ENCODE measurements around the gene KLF13.

The KLF13 gene

DNA sequence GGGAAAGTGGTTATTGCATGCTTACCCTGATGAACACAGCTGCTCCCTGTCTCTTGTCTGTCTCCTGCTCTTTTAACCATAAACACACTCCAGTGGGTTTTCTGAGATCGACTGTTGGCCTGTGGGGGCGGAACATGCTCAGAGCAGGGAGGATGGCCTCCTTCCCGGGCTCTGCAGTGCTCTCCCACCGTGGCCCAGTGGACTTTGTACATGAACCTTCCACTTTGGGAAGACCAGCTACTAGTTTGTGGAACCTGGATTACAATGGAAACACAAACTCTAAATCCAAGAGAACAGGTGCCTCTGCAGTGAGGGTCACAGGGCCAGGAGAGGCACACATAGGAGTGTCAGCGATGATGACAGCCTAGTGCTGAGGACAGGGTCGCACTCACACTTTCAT is 56.5 kb downstream of the KLF13 start:
- no peak for DNase-seq (ENCODE audit: low read depth)

DNA sequence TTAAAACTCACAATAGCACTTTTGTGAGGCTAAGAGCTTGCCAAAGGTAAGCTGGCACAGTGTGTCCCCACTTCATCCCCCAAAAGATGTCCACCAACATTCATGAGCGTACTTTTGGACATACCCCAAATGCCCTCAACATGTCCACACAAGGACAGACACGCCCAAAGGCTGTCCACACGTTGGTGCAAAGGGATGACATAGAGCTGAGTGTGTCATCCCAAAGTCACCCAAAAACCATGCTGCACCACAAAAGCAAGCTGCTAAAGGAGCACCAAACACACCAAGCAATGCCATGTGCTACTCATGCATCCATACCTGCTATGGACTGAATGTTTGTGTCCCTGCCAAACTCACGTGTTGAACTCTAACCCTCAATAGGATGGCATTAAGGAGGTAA is 57.9 kb downstream of the KLF13 start:
- no peak for DNase-seq (ENCODE audit: low read depth)

DNA sequence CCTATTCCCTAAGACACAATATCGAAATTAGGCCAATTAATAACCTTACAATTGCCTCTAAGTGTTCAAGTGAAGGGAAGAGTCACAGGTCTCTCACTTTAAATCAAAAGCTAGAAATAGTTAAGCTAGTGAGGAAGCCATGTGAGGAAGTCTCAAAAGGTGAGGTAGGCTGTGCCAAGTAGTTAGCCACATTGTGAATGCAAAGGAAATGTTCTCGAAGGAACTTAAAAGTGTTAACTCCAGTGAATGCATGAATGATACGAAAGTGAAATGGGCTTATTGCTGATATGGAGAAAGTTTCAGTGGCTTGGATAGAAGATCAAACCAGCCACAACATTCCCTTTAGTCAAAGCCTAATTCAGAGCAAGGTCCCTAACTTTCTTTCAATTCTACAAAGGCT is 59.1 kb downstream of the KLF13 start:
- no peak for DNase-seq (ENCODE audit: low read depth)

GRCh38 chr15:31387092-31387478 is 60.5 kb downstream of the KLF13 start:
- DNase-seq (ENCODE audit: low read depth) = no peak

GRCh38 chr15:31387479-31388118 is 61.0 kb downstream of the KLF13 start:
- DNase-seq (ENCODE audit: low read depth) = no peak

DNA sequence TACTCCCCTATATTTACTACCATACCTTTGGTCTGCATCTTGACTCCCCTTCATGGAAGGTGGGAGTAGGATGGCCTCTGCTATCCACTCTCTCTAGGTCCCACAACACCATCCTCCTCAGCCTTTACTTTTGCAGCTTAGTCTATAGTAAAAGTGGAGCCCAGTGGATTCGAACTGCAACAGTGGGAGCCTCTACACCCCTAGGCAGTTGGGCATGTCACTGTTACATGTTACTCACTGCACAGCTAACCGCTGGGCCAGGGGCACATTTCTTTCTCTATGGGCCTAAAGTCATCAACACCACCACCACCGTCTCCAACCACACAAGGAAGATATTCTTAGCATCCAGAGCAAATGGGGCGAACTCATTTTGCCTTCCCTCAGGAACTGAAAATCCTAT is 62.9 kb downstream of the KLF13 start:
- no peak for DNase-seq (ENCODE audit: low read depth)

DNA sequence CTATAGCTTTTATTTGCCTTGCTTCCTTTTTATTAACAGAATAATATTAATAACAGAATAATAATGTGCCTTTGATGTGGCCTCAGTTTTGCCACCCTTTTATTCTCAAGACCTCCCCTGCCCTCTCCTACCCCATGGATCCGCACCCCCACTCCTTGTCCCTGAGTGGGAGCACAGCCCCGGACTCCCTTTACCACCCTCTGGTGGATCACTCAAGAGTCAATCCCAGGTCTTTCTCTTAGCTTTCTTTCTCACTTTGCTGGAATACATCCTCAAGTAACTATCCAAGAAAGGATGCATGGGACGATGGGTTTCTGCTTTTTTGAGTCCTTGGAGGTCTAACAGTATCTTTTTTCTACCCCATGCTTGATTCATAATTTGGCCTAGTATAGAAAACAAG is 63.4 kb downstream of the KLF13 start:
- DNase-seq (ENCODE audit: low read depth) = no peak

GRCh38 chr15:31390777-31391486 is 64.3 kb downstream of the KLF13 start:
- DNase-seq (ENCODE audit: low read depth) = no peak

- peak; percentile 70 for DNase-seq (ENCODE audit: low read depth)
Measured at GRCh38 chr15:31391687-31392671, 65.3 kb downstream of the KLF13 start.

- no peak for DNase-seq (ENCODE audit: low read depth)
Measured at GRCh38 chr15:31392761-31393401, 66.2 kb downstream of the KLF13 start.

- no peak for DNase-seq (ENCODE audit: low read depth)
Measured at GRCh38 chr15:31393444-31394091, 66.9 kb downstream of the KLF13 start.

- DNase-seq (ENCODE audit: low read depth) = no peak
Measured at GRCh38 chr15:31396881-31397560, 70.4 kb downstream of the KLF13 start.

DNA sequence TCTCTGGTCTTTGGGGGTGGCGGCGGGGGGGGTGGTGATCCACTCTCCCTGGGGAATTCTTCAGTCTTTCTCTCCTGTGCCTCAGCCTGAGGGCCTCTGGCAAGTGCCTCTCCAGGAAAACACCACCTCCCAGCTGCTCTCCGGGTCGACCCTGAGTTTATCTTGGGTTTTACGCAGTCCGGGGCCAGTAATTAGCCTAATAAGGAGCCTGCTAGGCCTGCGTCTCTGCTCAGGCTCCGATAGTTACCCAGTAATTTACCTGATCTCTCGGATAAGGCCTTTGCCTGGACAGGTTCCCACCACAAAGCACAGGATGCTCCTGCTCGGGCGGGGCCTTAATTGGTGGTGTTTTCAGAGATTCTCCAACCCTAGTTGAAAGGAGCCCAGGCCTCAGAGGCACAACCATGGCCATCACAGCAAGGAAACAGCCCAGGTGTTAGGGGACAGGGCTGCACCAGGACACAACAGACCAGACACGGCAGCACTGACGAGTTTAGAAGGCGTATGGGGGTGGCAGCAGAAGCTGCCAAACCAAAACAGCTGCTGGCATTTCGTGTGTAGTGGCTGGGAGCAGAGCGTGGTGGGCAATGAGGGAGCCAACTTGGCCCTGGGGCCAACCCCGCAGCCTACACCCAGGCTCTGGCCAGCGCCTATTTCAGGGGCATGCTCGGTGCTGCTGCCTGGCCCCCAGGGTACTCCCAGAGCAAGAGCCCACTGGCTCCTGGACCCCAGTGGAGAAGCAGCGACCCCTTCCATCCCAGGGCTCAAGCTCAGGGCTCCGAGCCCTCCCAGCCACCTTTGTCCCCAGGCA is 71.4 kb downstream of the KLF13 start:
- no peak for DNase-seq (ENCODE audit: low read depth)

DNA sequence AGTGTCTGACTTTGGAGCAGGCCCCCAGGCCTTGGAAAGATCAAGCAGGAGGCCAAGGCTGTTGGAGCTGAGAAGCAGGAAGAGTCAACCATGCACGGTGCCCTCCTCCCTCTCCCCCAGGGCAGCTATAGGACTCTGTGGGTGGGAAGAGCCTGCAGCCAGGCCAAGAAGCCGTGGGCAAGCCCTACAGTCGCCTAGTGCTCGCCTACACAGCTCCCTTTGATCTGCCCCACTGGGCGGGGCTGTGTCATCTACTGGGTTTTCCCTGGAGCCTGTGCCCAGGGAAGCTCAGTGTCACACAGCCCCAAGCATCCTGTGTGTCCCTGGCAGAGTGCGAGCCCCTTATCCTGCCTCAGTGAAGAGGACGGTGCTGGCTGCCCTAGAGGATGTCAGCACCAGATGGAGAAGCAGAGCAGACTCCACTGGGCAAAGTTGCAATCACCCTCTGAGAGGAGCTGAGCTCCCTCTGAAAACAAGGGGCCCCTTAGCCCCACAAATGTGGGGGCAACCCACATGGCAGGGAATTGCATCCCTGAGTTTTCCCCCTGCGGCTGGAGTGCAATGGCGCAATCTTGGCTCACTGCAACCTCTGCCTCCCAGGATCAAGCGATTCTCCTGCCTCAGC is 72.2 kb downstream of the KLF13 start:
- DNase-seq (ENCODE audit: low read depth) = no peak

GRCh38 chr15:31399544-31400171 is 73.0 kb downstream of the KLF13 start:
- DNase-seq (ENCODE audit: low read depth) = no peak

DNA sequence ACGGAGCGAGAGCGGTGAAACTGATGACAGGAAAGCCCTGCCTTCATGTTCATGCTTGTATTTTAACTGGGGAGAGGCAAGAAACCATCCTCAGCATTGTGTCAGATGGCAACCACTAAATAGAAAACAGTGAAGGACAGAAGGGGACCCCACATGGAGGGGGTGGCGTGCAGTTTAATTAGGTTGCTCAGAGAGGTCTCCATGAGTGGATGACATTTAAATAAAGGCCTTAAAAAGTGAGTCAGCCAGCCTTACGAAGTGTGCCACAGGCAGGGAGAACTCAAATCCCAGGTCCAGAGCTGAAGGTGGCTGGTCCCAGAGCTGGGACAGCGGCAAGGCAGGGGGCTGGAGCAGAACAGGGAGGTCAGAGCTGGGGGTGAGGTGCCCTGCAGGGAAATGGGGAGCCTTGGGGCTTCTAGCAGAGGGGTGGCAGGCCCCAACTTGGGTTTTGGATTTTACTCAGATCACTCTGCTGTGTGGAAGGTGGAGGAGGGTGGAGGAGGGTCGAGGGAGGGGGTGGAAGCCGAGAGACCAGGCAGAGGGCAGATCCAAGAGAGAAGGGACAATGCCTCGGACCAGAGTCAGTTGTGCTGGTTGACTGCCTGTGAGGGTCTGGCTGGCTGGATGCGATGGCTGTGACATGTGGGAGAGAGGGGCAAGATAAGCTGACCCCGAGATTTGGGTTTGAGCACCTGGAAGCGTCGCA is 73.7 kb downstream of the KLF13 start:
- DNase-seq (ENCODE audit: low read depth) = no peak

- no peak for DNase-seq (ENCODE audit: low read depth)
Measured at GRCh38 chr15:31401282-31401681, 74.6 kb downstream of the KLF13 start.

DNA sequence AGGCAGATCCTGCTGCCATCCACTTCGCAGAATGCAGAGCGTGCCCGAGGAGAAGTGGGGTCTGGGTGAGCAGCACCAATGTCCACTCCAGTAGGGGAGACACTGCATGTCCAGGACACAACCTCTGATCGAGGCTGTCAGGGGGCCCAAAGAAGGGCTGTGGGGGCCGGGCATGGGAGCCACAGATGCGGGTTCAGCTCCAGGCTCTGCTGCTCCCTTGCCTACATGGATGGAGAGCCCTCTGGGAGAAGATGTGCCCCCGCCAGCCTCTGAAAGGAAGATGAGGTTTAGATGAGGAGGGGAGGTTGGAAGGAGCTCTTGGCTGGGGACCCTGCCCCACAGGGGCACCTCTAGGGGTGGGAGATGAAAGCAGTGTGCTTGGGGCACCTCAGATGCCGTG is 75.4 kb downstream of the KLF13 start:
- no peak for DNase-seq (ENCODE audit: low read depth)

Measured in T follicular helper cell (primary cell).